NCI-H446 (cell line): Measurements from ENCODE around the gene ATRNL1.
A peak's percentile ranks its signal among the peaks of the same experiment; 100 is the strongest.
"Not testable (repeated sequence)": the region's sequence is repeated elsewhere in the genome, so short reads cannot be mapped to it uniquely, and the experiment has no call there.

ENCODE experiments used
- DNase-seq, 2 experiments: peaks; one replicate each; lab custom pipeline; 2025; lab: John Stamatoyannopoulos, UW

ATRNL1 gene

GRCh38 chr10:115222039-115222438, 128.9 kb downstream of the ATRNL1 start:
- no peak for DNase-seq

- no peak for DNase-seq
These were observed 146.6 kb downstream of the ATRNL1 start for GRCh38 chr10:115239761-115240160.

GRCh38 chr10:115250784-115251183, 157.6 kb downstream of the ATRNL1 start:
- no peak for DNase-seq

GRCh38 chr10:115253765-115254164, 160.6 kb downstream of the ATRNL1 start:
- not testable (repeated sequence) for DNase-seq

- no peak for DNase-seq
These were observed 179.3 kb downstream of the ATRNL1 start for GRCh38 chr10:115272482-115272881.

- no peak for DNase-seq
These were observed 185.1 kb downstream of the ATRNL1 start for GRCh38 chr10:115278294-115278693.

GRCh38 chr10:115295213-115295805, 202.1 kb downstream of the ATRNL1 start:
- no peak for DNase-seq

GRCh38 chr10:115300080-115300479, 206.9 kb downstream of the ATRNL1 start:
- DNase-seq: no peak

- DNase-seq: not testable (repeated sequence)
These were observed 226.5 kb downstream of the ATRNL1 start for GRCh38 chr10:115319669-115320068.

GRCh38 chr10:115321360-115321759, 228.2 kb downstream of the ATRNL1 start:
- no peak for DNase-seq

- DNase-seq: no peak
These were observed 235.2 kb downstream of the ATRNL1 start for GRCh38 chr10:115328331-115328730.

- no peak for DNase-seq
These were observed 242.2 kb downstream of the ATRNL1 start for GRCh38 chr10:115335366-115335765.

- DNase-seq: peak in 1 of 2 experiments; percentile 44
These were observed 262.1 kb downstream of the ATRNL1 start for GRCh38 chr10:115355162-115355760.

- not testable (repeated sequence) for DNase-seq
These were observed 274.8 kb downstream of the ATRNL1 start for GRCh38 chr10:115367920-115368319.

GRCh38 chr10:115379064-115379463, 285.9 kb downstream of the ATRNL1 start:
- no peak for DNase-seq

- DNase-seq: no peak
These were observed 291.5 kb downstream of the ATRNL1 start for GRCh38 chr10:115384665-115385064.

GRCh38 chr10:115390607-115391006, 297.4 kb downstream of the ATRNL1 start:
- no peak for DNase-seq

- DNase-seq: no peak
These were observed 304.9 kb downstream of the ATRNL1 start for GRCh38 chr10:115398026-115398425.

GRCh38 chr10:115402699-115403098, 309.5 kb downstream of the ATRNL1 start:
- no peak for DNase-seq

GRCh38 chr10:115405838-115406237, 312.7 kb downstream of the ATRNL1 start:
- DNase-seq: not testable (repeated sequence)

GRCh38 chr10:115409347-115409746, 316.2 kb downstream of the ATRNL1 start:
- DNase-seq: no peak

GRCh38 chr10:115417585-115418265, 324.6 kb downstream of the ATRNL1 start:
- peak in 1 of 2 experiments; percentile 52 for DNase-seq

GRCh38 chr10:115422624-115423023, 329.5 kb downstream of the ATRNL1 start:
- DNase-seq: no peak
